Measurements from ENCODE around the gene DAPK2.

DAPK2 gene

DNA sequence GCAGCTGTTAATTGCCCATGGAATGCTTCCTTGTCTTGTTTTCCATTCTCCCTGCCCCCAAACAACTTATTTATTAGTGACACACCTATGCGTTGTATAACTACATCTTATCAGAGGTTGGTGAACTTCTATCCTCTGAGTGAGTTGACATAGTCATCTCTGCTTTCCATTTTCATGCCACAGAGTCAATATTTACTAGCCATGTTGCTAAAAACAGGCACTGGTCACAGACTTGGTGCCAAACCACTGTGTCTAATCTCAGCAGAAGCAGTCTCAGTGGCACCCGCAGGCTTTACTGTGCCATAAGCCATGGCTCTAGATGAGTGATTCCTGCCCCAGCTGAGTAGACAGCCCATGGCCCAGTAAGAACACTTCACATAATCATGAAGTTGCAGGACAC is 26.5 kb downstream of the DAPK2 start:
- H3K27ac Mint-ChIP-seq: no peak overlapping the region
- H3K4me1 Mint-ChIP-seq (ENCODE audit: low read depth): no peaks in the 10 kb centered on the region
- no peaks in the 10 kb centered on the region for H3K9me3 Mint-ChIP-seq
- no peaks in the 10 kb centered on the region for H3K36me3 Mint-ChIP-seq (ENCODE audit: low read depth)
- H3K4me3 Mint-ChIP-seq: no peak overlapping the region
- H3K27me3 Mint-ChIP-seq: no peaks in the 10 kb centered on the region

DNA sequence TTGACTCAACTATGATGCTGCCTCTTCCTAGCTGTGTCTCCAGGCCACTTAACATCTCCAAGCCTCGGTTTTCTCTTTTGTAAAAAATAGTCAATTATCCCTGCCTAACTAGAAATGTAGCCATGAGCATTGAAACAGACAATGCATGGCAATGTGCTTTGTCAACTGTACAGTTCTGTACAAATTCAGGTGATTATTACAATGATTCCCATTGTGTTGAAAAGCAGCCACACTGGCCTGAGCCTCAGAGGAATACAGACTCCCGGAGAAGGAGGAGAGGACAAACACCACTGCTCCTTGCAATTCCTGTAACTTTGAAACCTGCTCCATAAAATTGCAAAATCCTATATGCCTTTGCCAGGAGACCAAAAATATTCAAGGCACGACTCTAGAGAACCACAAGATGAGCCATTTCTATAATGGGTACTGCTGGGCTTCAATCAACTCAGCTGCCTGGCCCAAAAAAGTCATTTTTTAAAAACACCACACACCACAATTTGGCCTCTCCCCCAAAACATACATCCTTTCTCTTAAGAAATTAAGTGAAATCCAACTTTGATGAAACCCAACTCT is 28.6 kb downstream of the DAPK2 start:
- Mint-ChIP-seq H3K27me3 (no peaks in the 10 kb centered on the region), H3K4me3 (no peak overlapping the region), H3K9me3 (no peaks in the 10 kb centered on the region), H3K27ac (no peak overlapping the region), H3K4me1 (ENCODE audit: low read depth) (peaks cover 17% of the 10 kb centered on the region), H3K36me3 (ENCODE audit: low read depth) (no peaks in the 10 kb centered on the region)

DNA sequence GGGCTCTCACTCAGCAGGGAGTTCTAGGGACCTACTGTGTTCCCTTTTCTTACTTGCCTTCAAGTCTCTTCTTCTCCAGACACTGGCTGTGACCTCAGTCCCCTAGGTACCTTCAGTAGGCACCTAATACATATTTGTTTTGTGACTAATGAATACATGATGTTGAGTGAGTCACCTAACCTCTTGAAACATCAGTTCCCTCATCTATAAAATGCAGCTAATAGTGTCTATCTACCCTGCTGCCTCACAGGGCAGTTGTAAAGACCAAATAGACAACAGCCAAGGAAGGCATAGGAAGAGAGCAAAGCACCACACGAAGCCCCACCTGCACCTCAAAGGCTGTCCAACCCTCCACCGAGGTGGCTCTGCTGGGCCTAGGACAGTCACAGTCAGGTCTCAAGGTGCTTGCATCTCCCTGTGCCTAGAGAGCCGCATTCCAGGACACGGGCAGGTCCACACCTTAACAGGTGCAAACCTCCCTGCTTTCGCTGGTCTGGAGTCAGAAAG is 29.1 kb downstream of the DAPK2 start:
- H3K4me1 Mint-ChIP-seq (ENCODE audit: low read depth): peaks cover 21% of the 10 kb centered on the region
- no peaks in the 10 kb centered on the region for H3K36me3 Mint-ChIP-seq (ENCODE audit: low read depth)
- H3K27me3 Mint-ChIP-seq: no peaks in the 10 kb centered on the region
- H3K9me3 Mint-ChIP-seq: no peaks in the 10 kb centered on the region
- H3K27ac Mint-ChIP-seq: no peak overlapping the region
- H3K4me3 Mint-ChIP-seq: no peak overlapping the region

DNA sequence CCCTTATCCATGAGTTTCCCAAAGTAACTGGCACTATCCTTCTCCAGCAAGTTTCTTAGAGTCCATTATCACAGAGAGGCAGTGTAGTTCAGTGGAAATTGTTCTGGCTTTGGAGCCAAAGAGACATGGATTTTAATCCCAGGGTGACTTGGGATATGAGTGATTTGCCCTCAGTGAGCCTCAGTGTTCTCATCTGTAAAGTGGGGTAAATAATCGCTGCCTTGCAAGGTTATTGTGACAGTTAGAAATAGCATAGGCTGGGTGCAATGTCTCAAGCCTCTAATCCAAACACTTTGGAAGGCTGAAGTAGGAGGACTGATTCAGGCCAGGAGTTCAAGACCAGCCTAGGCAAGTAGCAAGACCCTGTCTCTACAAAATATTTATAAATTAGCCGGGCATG is 30.0 kb downstream of the DAPK2 start:
- Mint-ChIP-seq H3K36me3 (ENCODE audit: low read depth) (no peaks in the 10 kb centered on the region), H3K27ac (no peak overlapping the region), H3K4me1 (ENCODE audit: low read depth) (peaks cover 30% of the 10 kb centered on the region), H3K27me3 (no peaks in the 10 kb centered on the region), H3K9me3 (no peaks in the 10 kb centered on the region), H3K4me3 (no peak overlapping the region)

DNA sequence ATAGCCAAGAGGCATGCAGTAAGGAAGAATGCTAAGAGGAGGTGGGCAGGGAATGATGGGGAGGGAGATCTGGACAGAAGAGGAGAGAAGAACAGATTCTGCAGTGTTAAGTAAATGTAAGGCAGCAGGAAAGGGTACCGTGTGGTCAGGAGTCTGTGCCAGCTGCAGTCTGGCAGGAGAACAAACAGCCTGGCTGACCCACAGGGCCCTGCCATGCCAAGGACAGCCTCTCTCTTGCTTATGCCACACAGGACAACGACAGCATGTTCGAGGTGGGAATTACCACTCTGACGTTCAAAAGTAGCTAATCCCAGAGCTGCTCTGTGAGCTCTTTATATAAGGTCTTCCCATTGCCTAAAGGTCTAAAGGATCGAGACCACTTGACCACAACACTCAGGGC is 31.3 kb downstream of the DAPK2 start:
- H3K27ac Mint-ChIP-seq: no peak overlapping the region
- no peaks in the 10 kb centered on the region for H3K27me3 Mint-ChIP-seq
- H3K36me3 Mint-ChIP-seq (ENCODE audit: low read depth): no peaks in the 10 kb centered on the region
- H3K4me3 Mint-ChIP-seq: no peak overlapping the region
- peaks cover 42% of the 10 kb centered on the region for H3K4me1 Mint-ChIP-seq (ENCODE audit: low read depth)
- H3K9me3 Mint-ChIP-seq: no peaks in the 10 kb centered on the region

DNA sequence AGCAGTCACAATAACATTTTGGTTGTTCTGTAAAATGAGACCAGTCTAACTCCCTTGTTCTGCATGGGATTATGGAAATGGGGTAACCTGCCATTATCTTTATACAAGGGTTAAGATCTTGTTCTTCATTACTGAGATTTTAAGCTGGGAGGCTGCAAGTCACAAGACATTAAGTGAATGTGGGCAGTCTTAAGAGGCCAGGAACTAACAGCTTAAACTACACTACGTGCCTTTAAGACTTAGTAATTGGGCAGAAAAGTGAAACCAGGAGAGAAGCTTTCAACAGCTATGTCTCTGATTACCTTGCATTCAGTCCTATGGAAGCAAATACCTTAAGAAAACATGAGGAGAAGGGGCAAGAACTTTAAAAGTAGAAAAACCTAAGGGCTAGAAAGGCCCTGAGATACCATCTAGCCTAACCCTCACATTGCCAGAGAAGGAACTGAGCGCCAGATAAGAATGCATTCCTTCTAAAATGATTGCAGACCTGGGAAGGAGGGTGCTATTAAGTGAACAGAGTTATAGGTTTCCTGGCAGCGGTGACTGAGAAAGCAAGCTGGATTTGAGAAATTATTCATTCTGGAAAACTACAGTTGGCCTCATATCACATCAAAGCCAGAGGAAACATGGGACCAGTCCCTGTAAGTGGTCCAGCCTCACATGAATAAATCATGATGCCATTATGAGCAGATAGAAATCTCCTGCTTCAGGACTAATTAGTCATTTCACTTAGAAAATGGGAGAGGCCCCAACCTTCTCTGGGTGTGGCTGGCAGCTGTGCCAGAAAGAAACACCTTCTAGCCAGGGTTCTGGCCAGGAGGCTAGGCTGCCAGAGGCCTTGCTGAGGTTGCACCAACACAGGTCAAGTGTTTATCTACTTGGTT is 32.9 kb downstream of the DAPK2 start:
- Mint-ChIP-seq H3K27me3 (no peaks in the 10 kb centered on the region), H3K4me1 (ENCODE audit: low read depth) (peaks cover 58% of the 10 kb centered on the region), H3K4me3 (no peak overlapping the region), H3K36me3 (ENCODE audit: low read depth) (no peaks in the 10 kb centered on the region), H3K9me3 (no peaks in the 10 kb centered on the region), H3K27ac (peak overlapping the region; percentile 26)

DNA sequence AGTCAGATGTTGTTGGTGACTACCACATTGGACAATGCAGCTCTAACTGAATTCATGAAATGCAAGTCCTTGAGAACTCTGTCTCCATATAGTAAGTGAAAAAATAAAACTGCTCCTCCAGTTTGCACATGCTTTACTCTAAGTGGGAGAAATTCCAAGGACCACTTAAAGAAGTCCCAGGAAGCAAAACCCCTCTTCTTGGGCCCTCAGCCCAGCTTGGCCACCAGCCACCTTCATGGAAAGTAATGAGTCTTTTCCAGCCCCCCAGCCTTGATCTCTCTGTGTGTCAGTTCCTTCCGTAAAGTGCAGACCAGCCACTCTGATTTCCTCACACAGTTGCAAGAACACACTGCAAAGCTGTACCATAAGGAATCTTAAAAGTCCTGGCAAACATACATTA is 34.5 kb downstream of the DAPK2 start:
- Mint-ChIP-seq H3K4me1 (ENCODE audit: low read depth) (peaks cover 66% of the 10 kb centered on the region), H3K27ac (peak overlapping the region; percentile 54), H3K9me3 (no peaks in the 10 kb centered on the region), H3K4me3 (no peak overlapping the region), H3K27me3 (no peaks in the 10 kb centered on the region), H3K36me3 (ENCODE audit: low read depth) (no peaks in the 10 kb centered on the region)

DNA sequence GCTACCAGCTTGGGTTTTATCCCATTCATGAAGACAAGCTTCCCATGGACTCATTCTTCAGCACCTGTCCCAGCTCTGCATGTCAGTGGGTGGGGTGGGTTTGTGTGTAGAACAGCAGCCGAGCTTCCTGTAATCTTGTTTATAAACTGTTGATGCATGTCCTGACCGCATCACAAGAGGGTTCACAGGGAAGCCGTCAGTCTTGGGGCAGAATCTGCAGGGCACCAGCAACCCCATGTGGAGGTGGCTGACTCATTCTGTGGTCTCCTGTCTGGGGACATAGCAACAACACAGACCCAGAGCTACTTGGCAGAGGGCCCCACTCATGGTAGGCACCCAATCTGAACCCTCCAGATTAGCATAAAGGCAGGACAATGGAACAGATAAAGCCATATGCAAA is 35.6 kb downstream of the DAPK2 start:
- Mint-ChIP-seq H3K9me3 (no peaks in the 10 kb centered on the region), H3K4me1 (ENCODE audit: low read depth) (peaks cover 66% of the 10 kb centered on the region), H3K4me3 (peak overlapping the region; percentile 73), H3K27me3 (no peaks in the 10 kb centered on the region), H3K36me3 (ENCODE audit: low read depth) (no peaks in the 10 kb centered on the region), H3K27ac (peak overlapping the region; percentile 96)

DNA sequence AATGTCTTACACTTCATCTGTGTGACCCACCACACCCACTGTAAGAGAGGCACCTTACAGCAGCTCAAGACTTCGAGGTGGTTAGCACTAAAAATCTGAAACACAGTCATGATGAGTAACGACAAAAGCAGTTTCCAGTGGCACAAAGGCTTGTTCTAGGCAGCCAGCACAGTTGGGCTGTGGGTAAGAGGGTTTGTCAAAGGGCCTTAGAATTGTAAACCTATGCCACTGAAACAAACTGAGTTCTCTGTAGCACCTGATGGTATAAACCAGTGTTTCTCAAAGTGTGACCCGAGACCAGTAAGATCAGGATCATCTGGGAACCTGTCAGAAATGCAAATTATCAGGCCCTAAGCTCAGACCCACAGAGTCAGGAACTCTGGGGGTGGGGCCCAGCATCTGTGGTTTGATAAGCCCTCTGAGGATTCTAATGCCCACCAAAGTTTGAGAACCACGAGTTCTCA is 36.5 kb downstream of the DAPK2 start:
- no peaks in the 10 kb centered on the region for H3K9me3 Mint-ChIP-seq
- no peaks in the 10 kb centered on the region for H3K27me3 Mint-ChIP-seq
- no peaks in the 10 kb centered on the region for H3K36me3 Mint-ChIP-seq (ENCODE audit: low read depth)
- H3K27ac Mint-ChIP-seq: peak overlapping the region; percentile 96
- H3K4me3 Mint-ChIP-seq: peak overlapping the region; percentile 73
- H3K4me1 Mint-ChIP-seq (ENCODE audit: low read depth): peaks cover 67% of the 10 kb centered on the region

DNA sequence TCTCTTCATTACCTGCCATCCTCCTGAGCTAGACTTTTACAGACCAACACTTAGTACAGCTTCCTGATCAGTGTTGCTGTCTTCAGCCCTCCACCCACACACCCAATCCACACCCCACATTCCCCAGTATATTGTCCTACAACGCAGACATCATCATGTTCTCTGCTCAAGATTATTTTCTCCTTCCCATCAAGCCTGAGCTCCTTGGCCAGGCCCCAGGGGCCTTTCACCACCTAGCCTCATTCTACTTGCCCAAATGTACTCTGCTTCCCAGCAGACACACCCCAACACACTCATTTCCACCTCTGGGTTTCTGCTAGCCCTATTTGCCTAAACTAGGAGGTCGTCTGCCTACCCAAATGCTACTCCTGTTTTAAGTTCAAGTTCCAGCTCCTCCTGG is 37.0 kb downstream of the DAPK2 start:
- Mint-ChIP-seq H3K4me3 (peak overlapping the region; percentile 73), H3K27me3 (no peaks in the 10 kb centered on the region), H3K4me1 (ENCODE audit: low read depth) (peaks cover 69% of the 10 kb centered on the region), H3K9me3 (no peaks in the 10 kb centered on the region), H3K27ac (peak overlapping the region; percentile 96), H3K36me3 (ENCODE audit: low read depth) (no peaks in the 10 kb centered on the region)

DNA sequence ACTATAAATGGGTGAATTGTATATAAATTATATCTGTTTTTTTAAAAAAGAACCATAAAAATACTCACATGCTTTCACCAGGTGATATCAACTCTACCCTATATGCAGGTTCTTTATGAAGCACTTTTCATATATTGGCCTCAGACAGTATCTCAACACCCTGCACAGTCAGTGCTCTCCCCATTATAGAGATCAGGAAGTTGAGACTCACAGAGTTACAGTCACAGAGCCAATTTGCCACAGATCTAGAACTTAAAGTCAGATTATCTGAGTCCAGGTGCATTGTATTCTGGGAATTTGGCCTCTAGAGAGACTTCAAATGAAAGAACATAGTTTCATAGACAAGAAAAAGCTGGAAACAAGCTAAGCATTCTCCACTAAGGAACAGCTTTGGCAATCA is 38.1 kb downstream of the DAPK2 start:
- no peaks in the 10 kb centered on the region for H3K27me3 Mint-ChIP-seq
- no peaks in the 10 kb centered on the region for H3K9me3 Mint-ChIP-seq
- H3K27ac Mint-ChIP-seq: no peak overlapping the region
- H3K36me3 Mint-ChIP-seq (ENCODE audit: low read depth): no peaks in the 10 kb centered on the region
- H3K4me3 Mint-ChIP-seq: no peak overlapping the region
- H3K4me1 Mint-ChIP-seq (ENCODE audit: low read depth): peaks cover 64% of the 10 kb centered on the region

DNA sequence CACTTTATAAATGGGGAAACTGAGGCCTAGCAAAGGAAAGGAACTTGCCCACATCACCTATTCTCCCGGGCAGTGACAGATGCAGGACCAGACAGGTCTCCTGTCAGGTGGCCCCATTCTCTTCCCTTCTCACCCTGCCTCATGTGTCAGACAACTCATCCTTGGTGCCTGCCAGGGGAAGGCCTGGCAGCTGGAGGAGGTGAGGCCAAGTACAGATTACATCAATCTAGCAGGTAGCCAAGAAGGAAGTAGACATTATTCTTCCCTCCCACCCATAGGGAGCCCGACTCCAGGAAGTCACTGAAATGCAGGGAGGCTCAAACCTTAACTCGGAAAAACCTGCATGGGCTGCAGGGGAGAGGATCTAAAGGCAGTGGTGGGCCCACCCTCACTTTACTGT is 39.6 kb downstream of the DAPK2 start:
- Mint-ChIP-seq H3K27ac (no peak overlapping the region), H3K4me3 (no peak overlapping the region), H3K27me3 (no peaks in the 10 kb centered on the region), H3K36me3 (ENCODE audit: low read depth) (no peaks in the 10 kb centered on the region), H3K9me3 (no peaks in the 10 kb centered on the region), H3K4me1 (ENCODE audit: low read depth) (peaks cover 50% of the 10 kb centered on the region)

DNA sequence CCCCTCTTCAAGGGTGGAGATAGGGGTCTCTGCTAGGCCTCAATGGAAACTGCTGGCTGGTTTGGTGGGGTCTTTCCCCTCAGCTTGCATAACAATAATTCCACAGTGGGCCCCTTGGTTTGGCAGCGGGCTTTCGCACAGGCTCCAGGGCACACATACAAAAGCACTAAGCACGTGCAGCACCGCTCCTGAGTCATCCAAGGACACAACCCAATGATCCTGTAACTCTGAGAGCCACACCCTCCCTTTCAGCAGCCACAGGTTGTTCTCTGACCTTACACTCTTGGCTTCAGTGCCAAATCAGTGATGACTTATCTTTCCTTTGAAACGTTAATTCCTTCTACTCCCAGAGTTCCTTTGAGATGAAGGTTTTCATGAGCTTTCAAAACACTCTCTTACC is 41.7 kb downstream of the DAPK2 start:
- no peaks in the 10 kb centered on the region for H3K36me3 Mint-ChIP-seq (ENCODE audit: low read depth)
- no peaks in the 10 kb centered on the region for H3K9me3 Mint-ChIP-seq
- no peak overlapping the region for H3K4me3 Mint-ChIP-seq
- H3K27ac Mint-ChIP-seq: no peak overlapping the region
- H3K4me1 Mint-ChIP-seq (ENCODE audit: low read depth): peaks cover 35% of the 10 kb centered on the region
- H3K27me3 Mint-ChIP-seq: peaks cover 6% of the 10 kb centered on the region

DNA sequence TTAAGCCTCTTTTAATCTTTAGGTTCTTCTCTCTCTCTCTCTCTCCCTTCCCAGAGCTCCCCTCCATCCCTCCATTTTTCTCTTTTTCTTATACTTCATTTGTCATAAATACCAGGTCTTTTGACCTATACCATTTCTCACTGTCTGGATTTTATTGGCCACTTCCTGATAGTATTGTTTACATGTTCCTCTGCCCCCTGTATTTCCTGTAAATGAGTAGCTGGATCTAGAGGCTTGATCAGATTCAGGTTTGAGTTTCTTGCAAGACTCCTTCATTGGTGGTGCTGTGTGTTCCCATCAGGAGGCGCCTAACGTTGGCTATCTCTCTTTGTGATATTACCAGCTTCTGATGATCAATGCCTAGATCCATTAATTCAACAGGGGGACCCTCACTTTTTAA is 42.2 kb downstream of the DAPK2 start:
- Mint-ChIP-seq H3K27me3 (peaks cover 6% of the 10 kb centered on the region), H3K9me3 (no peaks in the 10 kb centered on the region), H3K27ac (no peak overlapping the region), H3K36me3 (ENCODE audit: low read depth) (no peaks in the 10 kb centered on the region), H3K4me1 (ENCODE audit: low read depth) (peaks cover 33% of the 10 kb centered on the region), H3K4me3 (no peak overlapping the region)

DNA sequence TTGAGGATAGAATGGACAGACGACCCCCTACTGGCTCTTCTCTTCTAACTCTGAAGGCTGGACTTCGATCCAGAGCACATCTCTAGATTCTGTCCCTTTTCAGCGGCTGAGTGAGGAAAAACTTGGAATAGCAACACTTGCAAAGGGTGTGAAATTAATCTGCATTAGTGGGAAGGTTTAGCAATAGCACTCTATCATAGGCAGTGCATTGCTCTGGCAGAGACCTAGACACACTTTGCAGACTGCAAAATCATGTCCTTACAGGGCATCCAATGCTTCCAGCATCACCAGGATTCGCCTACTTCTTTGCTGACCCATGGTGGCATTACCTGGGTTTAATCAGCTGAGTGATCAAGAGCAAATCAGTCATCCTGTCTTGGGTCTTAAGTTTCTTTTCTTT is 43.1 kb downstream of the DAPK2 start:
- no peaks in the 10 kb centered on the region for H3K36me3 Mint-ChIP-seq (ENCODE audit: low read depth)
- H3K27ac Mint-ChIP-seq: no peak overlapping the region
- no peak overlapping the region for H3K4me3 Mint-ChIP-seq
- no peaks in the 10 kb centered on the region for H3K9me3 Mint-ChIP-seq
- H3K4me1 Mint-ChIP-seq (ENCODE audit: low read depth): peaks cover 30% of the 10 kb centered on the region
- peaks cover 6% of the 10 kb centered on the region for H3K27me3 Mint-ChIP-seq

Data from stimulated activated naive CD8-positive, alpha-beta T cell treated with anti-CD3 and anti-CD28 coated beads, Interleukin-15, Interleukin-2, amounts not matched to agents 100 ng/mL and 50 ng/mL, for 24 hours (primary cell).